Vagina (tissue), 2 donors: ENCODE measurements around the gene MYLK4.

Experiments used
- POLR2A ChIP-seq, 2 donors: fragments of 450-650 bp; IDR thresholded peaks; one replicate each; pipeline ENCODE4 v1.6.1; 2017; ENCODE audit warnings: antibody characterized with exemption in 2 of 2, mild to moderate bottlenecking in 2 of 2, moderate library complexity in 2 of 2
- POLR2AphosphoS5 ChIP-seq, 2 donors: sonication (generic); formaldehyde crosslinking; IDR thresholded peaks; one replicate each; pipeline ENCODE4 v1.9.0; 2017; ENCODE audit warnings: antibody characterized with exemption in 2 of 2, mild to moderate bottlenecking in 2 of 2, low read depth in 1 of 2; ENCODE audit not compliant: insufficient read depth in 1 of 2
- TF ChIP-seq, protein P1 (sequence below), 3 experiments: fragments of 450-650 bp in 2 of 3; fragments of 200-600 bp in 1 of 3; sonication (generic) in 1 of 3; IDR thresholded peaks; one replicate each; pipeline ENCODE4 v1.5.1; 2017 to 2019; ENCODE audit warnings: antibody characterized with exemption in 3 of 3, mild to moderate bottlenecking in 2 of 3, moderate library complexity in 2 of 3

- TF ChIP-seq POLR2A (IDR thresholded peaks at IDR 0.05) (no peak), POLR2AphosphoS5 (IDR thresholded peaks at IDR 0.05; ENCODE audit: insufficient read depth in 1 of 2, low read depth in 1 of 2) (no peak)
- TF ChIP-seq, protein P1, sequence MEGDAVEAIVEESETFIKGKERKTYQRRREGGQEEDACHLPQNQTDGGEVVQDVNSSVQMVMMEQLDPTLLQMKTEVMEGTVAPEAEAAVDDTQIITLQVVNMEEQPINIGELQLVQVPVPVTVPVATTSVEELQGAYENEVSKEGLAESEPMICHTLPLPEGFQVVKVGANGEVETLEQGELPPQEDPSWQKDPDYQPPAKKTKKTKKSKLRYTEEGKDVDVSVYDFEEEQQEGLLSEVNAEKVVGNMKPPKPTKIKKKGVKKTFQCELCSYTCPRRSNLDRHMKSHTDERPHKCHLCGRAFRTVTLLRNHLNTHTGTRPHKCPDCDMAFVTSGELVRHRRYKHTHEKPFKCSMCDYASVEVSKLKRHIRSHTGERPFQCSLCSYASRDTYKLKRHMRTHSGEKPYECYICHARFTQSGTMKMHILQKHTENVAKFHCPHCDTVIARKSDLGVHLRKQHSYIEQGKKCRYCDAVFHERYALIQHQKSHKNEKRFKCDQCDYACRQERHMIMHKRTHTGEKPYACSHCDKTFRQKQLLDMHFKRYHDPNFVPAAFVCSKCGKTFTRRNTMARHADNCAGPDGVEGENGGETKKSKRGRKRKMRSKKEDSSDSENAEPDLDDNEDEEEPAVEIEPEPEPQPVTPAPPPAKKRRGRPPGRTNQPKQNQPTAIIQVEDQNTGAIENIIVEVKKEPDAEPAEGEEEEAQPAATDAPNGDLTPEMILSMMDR (IDR thresholded peaks at IDR 0.05) = no peak
Observed at GRCh38 chr6:2635911-2636310, 114.8 kb downstream of the MYLK4 start.
